Amygdala (tissue), 56 donors: Measurements from ENCODE around the gene MYL9.

ENCODE experiments used
- DNase-seq, 56 donors: peaks; one replicate each; lab custom pipeline; 2025; lab: John Stamatoyannopoulos, UW

Gene MYL9

GRCh38 chr20:36525620-36526365 is 15.5 kb upstream of the MYL9 start:
- DNase-seq = no peak

- peak in 1 of 56 donors; percentile 24 for DNase-seq
Measured at GRCh38 chr20:36526521-36527011, 14.8 kb upstream of the MYL9 start.

- no peak for DNase-seq
Measured at GRCh38 chr20:36527331-36528125, 13.8 kb upstream of the MYL9 start.

GRCh38 chr20:36528176-36528874 is 13.0 kb upstream of the MYL9 start:
- no peak for DNase-seq

GRCh38 chr20:36528875-36529417 is 12.4 kb upstream of the MYL9 start:
- no peak for DNase-seq

- no peak for DNase-seq
Measured at GRCh38 chr20:36532388-36532787, 8.9 kb upstream of the MYL9 start.

- no peak for DNase-seq
Measured at GRCh38 chr20:36532822-36533221, 8.5 kb upstream of the MYL9 start.

GRCh38 chr20:36538026-36538722 is 3.1 kb upstream of the MYL9 start:
- DNase-seq = no peak

GRCh38 chr20:36540551-36541211 is 638 bp upstream of the MYL9 start:
- DNase-seq = no peak

- DNase-seq = no peak
Measured at GRCh38 chr20:36541768-36542488, 609 bp downstream of the MYL9 start.

- no peak for DNase-seq
Measured at GRCh38 chr20:36542516-36543183, 1.3 kb downstream of the MYL9 start.

GRCh38 chr20:36543184-36544133 is 2.1 kb downstream of the MYL9 start:
- DNase-seq = peak in 5 of 56 donors; percentile 9 to 38 (median 14)

GRCh38 chr20:36544134-36545018 is 3.1 kb downstream of the MYL9 start:
- DNase-seq = no peak

- no peak for DNase-seq
Measured at GRCh38 chr20:36546111-36546736, 4.9 kb downstream of the MYL9 start.

GRCh38 chr20:36547186-36548005 is 6.1 kb downstream of the MYL9 start:
- no peak for DNase-seq
